NOMO-1 (cell line): ENCODE results near the gene MXD4.
"Not testable (repeated sequence)": the region's sequence is repeated elsewhere in the genome, so short reads cannot be mapped to it uniquely, and the experiment has no call there.

Source experiments
- DNase-seq, 2 experiments: peaks; one replicate each; lab custom pipeline; 2025; ENCODE audit not compliant: unreplicated experiment in 2 of 2; lab: John Stamatoyannopoulos, UW

The MXD4 gene

DNA sequence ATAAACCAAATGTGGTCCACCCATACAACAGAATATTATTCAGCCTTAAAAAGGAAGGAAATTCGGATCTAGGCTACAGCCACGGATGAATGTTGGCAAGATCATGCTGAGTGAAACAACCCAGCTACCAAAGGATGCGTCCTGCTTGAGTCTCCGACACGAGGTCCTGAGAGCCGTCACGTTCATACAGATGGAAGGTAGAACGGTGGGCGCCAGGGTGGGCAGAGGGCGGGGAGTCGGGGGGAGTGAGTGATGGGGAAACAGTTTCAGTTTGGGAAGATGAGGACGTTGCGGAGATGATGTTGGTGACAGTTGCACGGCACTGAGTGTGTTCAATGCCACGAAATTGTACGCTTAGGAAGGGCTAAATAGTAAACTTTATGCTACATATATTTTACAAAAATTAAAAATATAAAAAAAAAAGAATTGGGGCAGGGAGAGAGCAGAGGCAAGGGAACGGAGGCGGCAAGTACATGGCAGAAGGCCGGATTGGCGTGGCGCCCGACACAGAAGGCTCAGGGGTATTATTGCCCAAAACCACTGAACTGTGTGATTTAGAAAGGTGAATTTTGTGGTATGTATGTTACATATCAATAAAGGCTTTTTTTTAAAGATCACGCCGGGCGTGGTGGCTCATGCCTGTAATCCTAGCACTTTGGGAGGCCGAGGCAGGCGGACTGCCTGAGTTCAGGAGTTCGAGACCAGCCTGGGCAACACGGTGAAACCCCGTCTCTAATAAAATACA, 14.8 kb upstream of the MXD4 start:
- DNase-seq = no peak

DNA sequence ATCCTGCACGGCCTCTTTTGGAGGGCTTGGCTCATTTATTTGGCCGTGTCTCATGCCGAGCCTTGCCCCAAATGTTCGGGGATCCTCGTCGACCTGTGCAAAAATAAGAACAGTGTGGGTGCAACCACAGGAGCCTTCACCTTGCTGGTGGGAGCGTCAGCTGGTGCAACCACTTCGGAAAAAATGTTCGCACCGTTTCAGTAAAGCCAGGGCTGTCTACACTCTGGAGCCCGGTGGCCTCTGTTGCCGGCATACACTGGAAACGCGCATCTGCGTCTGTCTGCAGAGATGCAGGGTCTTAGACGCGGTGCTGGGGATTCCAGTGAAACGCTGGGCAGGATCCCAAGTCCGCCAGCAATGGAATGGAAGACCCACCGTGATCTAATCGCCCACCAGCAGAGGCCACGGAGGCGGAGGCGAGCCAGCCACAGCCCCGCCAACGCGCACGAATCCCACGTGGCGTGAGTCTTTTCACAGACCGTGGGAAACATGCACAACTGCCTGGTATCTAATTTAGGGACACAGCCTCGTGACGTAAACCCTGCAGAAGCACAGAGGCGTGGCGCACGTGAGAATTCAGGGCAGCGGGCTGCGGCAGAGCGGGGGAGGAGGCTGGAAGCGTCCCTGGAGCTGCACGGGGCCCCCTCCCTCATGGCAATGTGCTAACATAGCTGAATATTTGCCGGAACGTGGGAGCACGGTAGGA, 13.8 kb upstream of the MXD4 start:
- no peak for DNase-seq

DNA sequence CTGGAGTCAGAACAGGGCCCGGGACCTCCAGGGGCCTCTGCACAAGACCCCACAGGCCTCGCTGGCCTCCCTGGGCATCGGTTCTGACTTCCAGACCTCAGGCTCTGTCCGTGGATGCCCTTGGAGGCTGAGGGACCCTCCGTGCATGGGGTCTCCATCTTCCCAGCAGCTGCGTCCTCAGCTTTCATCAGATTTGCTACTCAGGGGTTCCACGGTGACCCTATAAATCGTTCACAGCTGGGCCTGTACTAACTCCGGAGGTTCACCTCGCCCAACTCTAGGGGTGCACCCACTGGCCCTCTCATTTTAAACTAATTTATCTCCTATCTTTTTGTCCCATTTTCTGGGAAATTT, 13.1 kb upstream of the MXD4 start:
- not testable (repeated sequence) for DNase-seq

DNA sequence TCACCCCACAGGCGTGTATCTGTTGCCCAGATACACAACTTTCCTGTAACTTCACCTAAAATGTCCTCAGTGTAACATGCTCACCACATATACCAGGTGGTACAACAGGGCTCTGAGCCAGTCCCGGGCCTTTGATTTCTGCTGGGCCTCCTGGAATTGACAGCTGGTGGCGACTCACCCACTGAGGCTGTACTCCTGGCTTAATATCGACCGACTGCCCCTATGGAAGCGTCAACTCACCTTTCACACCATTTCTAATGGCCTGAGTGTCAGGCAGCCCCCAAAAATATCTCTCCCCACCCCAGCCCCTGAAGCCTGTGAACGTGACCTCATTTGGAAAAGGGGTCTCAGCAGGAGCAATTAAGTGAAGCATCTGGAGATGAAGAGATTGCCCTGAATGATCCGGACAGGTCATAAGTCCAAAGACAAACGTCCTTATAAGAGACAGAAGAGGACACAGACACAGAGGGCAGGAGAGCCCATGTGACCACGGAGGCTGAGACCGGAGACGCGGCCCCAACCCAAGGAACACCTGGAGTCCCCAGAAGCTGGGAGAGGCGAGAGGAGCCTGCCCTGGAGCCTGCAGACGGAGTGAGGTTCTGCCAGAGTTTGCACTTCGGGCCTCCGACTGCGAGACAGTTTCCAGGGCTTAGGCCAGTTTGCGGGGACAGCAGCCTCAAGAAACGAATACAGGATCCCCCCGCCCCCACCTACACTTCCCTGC, 12.6 kb upstream of the MXD4 start:
- no peak for DNase-seq

DNA sequence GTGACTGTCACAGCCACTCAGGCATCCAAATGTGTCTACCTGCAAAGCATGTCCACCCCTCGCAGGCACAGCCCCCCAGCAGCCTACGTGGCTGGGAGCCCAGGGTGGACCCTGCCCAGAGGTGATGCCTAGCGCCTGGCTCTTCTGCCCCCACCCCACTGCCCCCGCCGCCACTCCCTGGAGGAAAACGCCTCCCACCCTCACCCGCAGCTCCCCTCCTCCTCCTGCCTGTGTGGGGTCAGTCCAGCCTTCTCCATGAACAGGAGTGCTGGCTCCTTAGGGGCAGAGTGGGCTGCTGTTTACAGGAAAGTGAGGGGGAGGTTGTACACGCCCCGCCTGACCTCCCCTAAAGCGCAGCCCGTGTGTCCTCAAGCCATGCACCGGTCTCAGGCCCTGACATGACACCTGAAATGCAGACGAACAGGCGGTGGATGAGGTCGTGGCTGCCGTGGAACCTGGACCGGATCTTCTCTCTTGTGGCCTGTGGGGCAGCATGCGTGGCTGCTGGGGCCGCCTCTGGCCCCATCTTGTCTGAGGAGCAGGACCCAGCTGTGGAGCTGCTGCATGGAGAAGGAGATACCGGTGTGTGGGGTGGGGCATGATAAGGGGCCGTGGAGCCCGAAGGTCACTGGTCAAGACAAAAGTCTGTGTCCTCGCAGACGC, 11.9 kb upstream of the MXD4 start:
- DNase-seq = no peak

DNA sequence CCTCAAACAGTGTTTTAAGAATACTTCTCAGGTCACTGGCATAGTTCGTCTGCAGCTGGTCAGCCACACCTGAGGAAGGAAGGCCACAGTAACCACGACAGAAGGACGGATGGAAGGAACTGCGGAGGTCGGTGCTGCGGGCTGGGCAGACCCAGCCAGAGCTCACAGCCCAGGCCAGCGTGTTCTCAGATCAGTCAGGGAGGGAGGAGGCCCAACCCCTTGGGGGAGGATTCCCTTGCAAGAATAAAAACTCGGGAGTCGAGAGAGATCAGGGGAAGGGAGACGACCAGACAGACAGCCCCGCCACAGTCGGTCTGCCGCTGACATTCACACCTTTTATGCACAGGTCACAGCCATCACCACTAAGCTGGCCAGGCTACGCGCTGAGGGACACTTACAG, 11.3 kb upstream of the MXD4 start:
- DNase-seq = no peak

DNA sequence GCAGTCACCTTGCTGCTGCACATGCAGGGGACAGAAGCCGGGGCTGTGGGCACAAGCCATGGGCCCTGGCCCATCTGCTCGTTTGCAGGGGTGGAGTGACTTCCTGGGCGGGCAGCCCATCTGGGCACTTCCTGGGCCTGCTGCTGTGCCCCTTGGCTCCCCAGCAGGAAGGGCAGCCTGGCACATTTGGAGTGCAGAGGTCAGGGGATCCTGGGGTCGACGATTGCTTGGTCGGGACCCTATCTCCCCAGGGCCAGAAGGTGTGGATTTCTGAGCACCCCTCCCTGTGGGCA, 10.9 kb upstream of the MXD4 start:
- DNase-seq = no peak

DNA sequence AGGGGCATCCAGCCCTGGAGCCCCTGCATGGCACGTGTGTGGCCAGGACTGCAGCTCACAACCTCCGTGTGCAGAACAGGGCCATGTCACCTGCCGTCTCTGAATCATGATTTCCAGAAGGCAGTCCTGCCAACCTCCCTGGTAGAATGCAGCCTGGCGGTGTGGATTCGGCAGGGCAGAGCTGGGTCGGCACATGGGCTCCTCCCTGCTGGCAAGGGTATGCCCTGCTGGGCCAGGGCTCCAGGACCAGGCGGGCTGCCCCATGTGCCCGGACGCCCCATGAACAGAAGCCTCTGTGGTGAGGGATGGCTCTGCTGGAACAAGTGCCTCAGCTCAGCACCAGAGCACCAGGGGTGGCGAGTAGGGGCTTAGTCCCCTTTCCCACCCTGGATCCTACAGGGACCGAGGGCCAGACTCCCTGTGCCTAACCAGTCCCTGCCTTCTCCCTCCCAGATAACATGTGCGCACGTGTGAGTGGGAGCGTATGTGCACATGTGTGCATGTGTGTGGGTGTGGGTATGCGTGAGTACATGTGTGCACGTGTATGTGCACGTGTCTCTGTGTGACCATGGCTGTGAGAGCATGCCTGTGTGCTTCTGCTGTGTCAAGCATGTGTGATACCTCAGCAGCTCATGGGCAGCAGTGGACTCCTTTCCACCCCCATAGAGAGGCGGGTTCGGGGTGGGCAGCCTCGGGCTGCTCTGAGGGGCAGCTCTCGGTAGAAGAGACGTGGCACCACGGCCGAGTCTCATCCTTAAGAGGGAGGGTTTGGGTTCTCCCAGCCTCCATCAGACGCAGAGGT, 10.3 kb upstream of the MXD4 start:
- DNase-seq = no peak

DNA sequence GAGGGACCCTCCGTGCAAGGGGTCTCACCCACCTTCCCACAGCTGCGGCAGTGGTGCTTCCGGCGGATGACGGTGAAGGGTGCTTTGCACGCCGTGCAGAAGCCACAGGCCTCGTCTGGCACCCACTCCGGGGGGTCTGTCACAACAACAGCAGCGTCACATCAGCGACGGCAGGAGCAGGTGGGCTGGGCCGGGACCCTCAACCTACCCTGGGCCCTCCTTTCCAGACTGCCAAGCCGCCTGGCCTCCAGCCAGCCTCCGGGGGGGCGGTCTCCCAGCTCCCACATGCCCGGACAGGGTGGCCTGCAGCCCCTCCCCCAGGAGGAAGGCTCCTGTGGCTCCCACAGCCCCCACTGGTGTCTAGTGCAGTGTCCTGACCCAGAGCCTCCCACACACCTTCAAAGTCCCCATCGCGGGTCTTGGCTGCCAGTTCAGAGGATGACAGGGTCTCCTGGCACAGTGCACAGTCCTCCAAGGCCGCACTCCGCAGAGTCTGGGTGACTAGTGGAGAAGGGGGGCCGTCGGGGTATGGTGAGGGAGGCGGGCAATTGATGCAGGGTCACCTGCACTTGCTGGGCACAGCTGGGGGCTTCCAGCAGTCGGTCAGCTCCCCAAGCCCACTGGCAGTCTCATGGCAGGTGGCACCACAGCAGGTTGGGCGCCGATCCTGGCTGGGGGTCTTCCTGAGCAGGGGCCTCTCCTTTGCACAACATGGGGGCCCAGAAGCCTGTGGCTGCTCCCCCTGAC, 9.5 kb upstream of the MXD4 start:
- no peak for DNase-seq

DNA sequence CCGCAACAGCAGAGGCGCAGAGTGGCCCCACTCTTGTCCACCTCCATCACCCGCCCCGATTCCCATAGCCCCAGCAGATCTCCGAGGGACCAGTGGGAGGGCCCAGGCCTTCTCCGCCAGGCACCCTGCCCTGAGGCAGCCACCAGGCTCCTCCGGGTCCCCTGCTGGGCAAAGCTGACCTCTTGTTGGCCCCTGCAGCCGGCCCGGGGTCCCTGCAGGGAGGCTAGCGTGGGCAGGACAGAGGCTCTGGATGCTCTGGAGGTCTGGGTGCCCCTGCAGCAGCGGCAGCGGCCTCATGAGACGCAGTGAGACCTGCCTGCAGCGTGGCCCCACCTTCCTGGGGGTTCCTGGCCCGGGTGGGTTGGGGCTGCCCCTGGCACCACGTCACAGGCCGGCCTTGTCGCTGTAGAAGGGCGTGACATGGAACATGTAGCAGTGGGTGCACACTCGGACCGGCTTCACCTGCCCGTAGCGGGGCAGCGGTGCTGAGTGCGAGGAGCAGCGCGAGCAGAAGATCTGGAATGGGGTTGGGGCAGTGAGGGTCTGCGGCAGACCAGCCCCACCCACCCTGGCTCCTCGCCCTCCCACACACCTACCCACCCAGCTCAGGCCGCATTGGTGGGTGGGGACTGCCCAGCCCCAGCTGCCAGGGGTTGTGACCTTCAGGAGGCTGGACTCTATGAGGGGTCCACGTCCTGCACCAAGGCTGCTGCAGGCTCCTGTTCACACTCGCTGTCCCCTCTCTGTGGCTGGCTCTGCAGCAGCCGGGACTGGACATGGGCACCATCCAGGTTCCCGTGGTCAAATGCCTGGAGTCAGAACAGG, 8.6 kb upstream of the MXD4 start:
- DNase-seq = no peak

DNA sequence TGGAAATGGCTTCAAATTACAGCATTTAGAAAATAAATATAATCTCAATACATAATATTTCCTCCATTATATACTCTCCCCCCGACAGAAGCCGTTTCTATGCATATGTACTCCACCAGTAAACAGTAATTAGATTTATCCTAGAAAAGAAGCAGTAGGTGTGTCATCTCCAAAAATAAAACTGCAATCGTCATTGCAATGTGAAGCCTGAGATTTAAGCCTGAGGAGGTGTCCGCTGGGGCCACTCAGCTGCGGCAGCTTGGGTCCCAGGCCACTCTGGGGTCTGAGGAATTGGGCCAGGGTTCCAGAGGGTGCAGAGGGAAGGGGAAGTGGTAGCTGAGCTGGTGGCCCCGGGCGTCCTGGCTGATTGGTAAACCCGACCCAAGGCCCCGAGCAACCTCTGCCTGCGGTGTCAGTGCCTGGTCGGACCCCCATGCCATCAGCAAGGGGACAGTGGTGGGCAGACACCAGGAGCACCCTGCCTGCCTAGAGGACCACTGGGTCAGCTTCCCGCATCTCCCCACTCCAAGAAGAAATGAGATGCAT, 7.8 kb upstream of the MXD4 start:
- DNase-seq = no peak

DNA sequence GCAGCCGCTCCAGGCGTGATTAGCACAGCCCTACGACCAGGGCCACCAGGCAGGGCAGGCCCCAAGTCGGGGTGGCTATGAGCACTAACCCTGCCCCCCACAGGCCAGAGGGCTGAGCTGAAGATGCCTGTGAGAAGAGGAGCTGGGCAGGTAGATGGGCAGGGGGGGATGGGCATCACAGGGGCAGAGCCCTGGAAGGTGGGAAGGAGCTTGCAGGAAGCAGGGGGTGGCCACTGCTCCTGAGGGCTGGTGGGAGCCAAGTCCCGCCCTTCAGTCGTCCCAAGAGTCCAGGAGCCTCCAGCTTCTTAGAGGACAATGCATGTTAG, 7.3 kb upstream of the MXD4 start:
- no peak for DNase-seq

DNA sequence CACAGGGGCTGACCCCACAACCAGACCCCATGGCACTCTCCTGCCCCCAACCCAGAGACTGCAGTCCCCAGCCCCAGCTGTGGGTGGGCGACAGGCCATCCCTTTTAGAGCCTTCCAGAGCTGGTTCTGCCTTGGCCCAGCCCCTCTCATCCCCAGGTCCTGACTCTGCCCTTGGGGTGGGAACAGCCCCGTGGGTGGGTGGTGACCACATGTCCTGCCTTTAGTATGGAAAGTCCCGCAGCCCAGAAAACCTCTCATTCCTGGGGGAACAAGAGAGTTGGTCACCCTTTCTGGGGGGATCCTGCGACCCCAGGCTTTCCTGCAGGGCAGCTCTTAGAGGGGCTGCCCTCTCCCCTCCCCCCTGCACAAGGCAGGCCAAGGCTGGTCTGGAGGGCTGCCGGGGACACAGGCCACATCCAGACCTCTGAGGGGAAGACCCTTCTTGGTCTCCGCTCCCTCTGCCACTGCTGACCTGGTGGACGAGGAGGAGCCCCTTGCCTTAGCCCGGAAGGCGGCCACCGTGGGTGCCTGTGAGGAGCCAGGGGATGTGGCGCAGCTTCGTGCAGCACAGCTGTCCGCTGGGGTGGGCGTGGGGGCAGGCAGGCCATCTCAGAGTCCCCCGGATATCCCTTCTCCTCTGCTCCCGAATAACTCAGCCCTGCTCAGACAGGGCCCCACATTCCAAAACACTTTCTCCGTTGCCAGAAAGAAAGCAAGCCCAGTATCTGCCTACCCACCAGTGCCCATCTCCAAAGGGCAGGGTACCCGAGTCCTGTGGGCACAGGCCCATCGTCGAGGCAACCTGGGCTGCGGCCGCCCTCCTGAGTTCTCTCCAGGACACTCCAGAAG, 6.7 kb upstream of the MXD4 start:
- DNase-seq = no peak

DNA sequence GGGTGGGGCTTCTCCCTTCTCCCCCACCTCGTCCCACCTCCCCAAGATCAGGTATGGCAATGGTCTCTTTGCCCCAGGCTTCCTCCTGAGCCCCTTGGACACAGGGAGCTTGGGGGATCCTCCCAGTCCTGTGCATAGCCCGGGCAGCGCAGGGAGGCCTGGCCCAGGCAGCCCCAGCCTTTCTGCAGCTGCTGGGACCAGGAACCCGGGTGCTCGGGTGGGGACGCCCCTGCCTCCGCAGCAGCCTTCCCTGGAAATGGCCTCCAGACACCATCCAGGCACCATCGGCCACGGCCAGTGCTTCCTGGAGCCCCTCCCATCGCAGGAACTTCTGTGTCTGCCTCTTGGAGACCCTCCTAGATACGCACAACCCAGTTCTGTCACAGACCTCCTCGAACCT, 5.9 kb upstream of the MXD4 start:
- DNase-seq = no peak

DNA sequence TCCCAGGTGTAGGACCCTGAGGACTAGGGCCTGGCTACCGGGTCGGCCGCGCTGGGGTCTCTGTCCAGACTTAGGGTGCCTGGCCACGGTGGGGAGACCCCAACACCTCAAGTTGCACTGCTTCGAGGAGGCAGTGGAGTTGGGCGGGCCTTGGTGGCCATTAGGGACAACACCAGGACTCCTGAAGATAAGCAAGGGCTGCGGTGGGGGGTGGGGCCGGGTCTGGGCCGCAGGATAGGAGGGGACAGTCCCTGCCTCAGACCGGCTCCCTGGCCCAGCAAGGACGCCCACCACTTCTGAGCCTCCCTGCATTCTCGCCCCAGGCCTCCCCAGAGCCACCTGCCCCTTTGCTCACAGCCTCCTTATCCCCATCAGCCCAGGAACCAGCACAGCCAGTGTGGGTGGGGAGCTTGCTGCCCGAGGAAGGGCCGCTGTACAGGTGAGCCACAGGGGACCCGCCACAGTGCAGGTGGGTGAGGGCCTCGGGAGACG, 5.5 kb upstream of the MXD4 start:
- DNase-seq = no peak

DNA sequence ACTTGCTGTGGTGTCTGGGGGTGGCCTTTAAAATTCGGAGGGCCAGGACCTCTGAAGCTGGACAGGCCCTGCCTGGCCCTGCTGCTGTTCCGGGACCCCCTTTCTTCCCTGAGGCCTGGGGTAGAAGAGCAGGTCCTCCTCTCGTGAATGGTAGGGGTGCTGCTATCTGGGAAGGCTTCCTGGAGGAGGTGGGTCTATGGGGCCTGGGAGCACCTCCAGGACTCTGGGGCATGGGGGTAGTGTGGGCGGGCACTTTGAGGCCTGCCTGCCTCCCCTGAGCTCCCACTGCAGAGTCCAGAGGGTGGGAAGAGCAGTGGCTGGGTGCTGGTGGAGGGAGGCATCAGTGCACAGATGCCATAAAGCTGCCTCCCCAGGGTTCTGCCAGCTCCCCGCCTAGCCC, 4.9 kb upstream of the MXD4 start:
- no peak for DNase-seq

DNA sequence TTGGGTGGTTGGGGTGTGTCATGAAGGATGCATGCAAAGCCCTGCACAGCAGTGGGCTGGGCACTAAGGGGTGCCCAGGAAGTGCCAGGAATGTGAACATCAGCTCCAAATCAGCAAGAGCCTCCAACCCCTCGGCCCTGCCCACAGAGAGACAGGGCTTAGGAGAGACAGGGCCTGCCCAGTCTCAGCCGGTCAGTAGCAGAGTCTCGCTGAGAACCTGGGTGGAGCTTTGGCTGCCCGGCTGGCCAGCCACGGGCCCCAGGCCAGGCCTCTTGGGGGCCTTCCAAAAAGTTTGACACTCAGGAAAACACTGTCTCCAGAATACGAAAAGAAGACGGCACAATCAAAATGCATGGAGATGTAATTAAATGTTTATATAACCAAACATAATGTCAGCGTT, 4.3 kb upstream of the MXD4 start:
- no peak for DNase-seq
